Fibroblast of skin of right quadriceps (primary cell): ENCODE results near the gene FBP1.
"Not testable (repeated sequence)": the region's sequence is repeated elsewhere in the genome, so short reads cannot be mapped to it uniquely, and the experiment has no call there.

Source experiments
- DNase-seq: peaks from one replicate; pipeline ENCODE4 v3.0.0-alpha.2; 2013

The FBP1 gene

GRCh38 chr9:94568250-94568889, 70.9 kb downstream of the FBP1 start:
- DNase-seq, result no peak

DNA sequence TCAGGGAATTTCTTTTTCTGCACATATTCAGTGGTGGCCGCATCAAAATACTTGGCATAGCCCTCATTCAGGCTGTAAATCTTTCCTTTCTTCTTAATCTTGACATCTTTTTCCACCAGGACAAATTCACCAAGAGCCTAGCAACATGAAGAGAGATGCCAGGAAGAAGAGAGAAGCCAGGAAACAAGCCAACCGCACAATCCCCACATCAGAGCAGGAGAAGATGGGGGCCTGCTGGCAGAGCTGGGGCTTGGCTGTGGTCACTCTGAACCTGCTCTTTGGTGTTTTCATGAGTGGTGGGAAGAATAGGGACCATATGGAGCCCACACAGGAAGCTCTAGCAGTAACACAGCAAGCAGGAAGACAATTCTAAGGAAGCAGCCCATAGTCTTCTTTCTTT, 72.0 kb downstream of the FBP1 start:
- DNase-seq, result no peak

DNA sequence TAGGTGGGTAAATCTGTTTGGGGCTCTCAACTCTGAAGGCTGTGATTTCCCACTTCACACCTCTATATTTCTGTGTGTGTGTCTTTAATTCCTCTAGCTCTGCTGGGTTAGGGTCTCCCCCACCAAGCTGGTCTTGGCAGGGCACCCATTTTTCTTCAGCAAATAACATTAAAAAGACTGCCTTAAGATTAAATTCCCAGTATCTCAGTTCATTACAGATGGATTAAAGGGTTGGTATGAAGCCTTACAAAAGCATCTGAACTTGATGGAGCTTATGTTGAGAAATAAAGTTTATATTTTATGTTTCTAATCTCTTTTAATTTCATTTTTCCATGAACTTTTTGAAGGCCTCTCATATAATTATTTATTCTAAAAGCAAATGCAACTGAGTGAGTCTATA, 72.8 kb downstream of the FBP1 start:
- DNase-seq, result no peak

DNA sequence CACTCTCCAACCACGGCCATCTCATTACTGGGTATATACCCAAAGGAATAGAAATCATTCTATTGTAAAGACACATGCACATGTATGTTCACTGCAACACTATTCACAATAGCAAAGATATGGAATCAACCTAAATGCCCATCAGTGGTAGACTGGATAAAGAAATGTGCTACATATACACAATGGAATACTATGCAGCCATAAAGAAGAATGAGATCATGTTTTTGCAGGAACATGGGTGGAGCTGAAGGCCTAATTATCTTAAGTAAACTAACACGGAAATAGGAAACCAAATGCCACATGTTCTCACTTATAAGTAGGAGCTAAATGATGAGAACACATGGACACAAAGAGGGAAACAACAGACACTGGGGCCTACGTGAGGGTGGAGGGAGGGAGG, 75.0 kb downstream of the FBP1 start:
- not testable (repeated sequence) for DNase-seq

- no peak for DNase-seq
These were observed 75.8 kb downstream of the FBP1 start for GRCh38 chr9:94563548-94563947.

DNA sequence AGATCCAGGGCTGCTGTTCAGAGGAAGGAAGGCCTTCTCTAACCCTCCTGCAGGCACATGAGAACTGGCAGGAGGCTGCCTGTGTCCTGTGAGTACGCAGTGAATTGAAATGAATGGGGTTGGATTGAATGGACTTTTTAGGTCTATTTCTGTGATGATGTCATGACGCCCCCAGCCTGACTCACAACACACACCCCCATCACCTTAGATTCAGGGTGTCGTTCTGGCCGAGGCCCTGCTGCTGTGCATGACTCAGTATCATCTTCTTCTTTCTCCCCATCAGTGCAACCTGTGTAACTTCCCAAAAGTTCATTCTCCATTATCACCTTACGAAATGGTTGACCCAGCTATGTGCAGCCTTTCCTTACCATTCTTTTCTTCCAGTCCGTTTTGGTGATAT, 79.1 kb downstream of the FBP1 start:
- no peak for DNase-seq

- no peak for DNase-seq
These were observed 81.9 kb downstream of the FBP1 start for GRCh38 chr9:94557376-94557775.

GRCh38 chr9:94554439-94555331, 84.6 kb downstream of the FBP1 start, which contains the start of gene PCAT7:
TSS of gene PCAT7 (plus strand) at chr9:94555083.
- DNase-seq, result peak; percentile 48

GRCh38 chr9:94554078-94554438, 85.3 kb downstream of the FBP1 start:
- DNase-seq, result no peak
